Stomach (tissue), 9 donors: ENCODE data around the gene PDE3A. TPM values are rescaled to one million over a fixed set of nuclear protein-coding genes. Genes with fewer than 3 reads are reported as not detected.

Experiments used
- DNase-seq, 2 donors: peaks; one replicate each; pipeline versions ENCODE4 v3.0.0 to v3.0.0-alpha.2; 2013 to 2019
- H3K27ac ChIP-seq, 5 donors: fragments of 200-600 bp in 4 of 5; sonication (generic) in 4 of 5; one replicate each; pipeline ENCODE4 v1.5.1; 2013 to 2019; ENCODE audit warnings: mild to moderate bottlenecking in 1 of 5, moderate library complexity in 1 of 5
- H3K27me3 ChIP-seq, 3 donors: fragments of 200-600 bp; sonication (generic); one replicate each; pipeline ENCODE4 v1.5.1; 2017 to 2019; ENCODE audit warnings: mixed run types in 1 of 3
- H3K36me3 ChIP-seq, 4 donors: fragments of 200-600 bp; sonication (generic); 1 replicate in 3 of 4; 2 replicates in 1 of 4; pipeline ENCODE4 v1.5.1; 2016 to 2019
- H3K4me1 ChIP-seq, 4 donors: fragments of 200-600 bp; sonication (generic); one replicate each; pipeline ENCODE4 v1.5.1; 2016 to 2019
- H3K4me3 ChIP-seq, 4 donors: fragments of 200-600 bp; sonication (generic) in 3 of 4; one replicate each; pipeline ENCODE4 v1.5.1; 2016 to 2019; ENCODE audit warnings: mild to moderate bottlenecking in 1 of 4
- H3K9me3 ChIP-seq, 4 donors: fragments of 200-600 bp; sonication (generic); one replicate each; pipeline ENCODE4 v1.5.1; 2016 to 2019
- EP300 ChIP-seq: sonication (generic); formaldehyde crosslinking; IDR thresholded peaks from one replicate; pipeline ENCODE4 v1.6.1; 2017; ENCODE audit warnings: antibody characterized with exemption
- POLR2A ChIP-seq, 4 donors: fragments of 450-650 bp; IDR thresholded peaks; one replicate each; pipeline ENCODE4 v1.6.1; 2016; ENCODE audit warnings: antibody characterized with exemption in 4 of 4, control low read depth in 2 of 4, mild to moderate bottlenecking in 1 of 4, moderate library complexity in 1 of 4
- POLR2AphosphoS5 ChIP-seq, 3 donors: sonication (generic); formaldehyde crosslinking; IDR thresholded peaks; one replicate each; pipeline ENCODE4 v1.6.1; 2016; ENCODE audit warnings: antibody characterized with exemption in 3 of 3
- WGBS, 5 donors: extraction: QIAGEN DNeasy Blood & Tissue Kit in 3 of 5; methylation state at CpG; one replicate each; pipeline versions ENCODE4 v1.1.5 to v1.1.7; 2013 to 2018; 5-methylcytosine and 5-hydroxymethylcytosine counted together
- intact Hi-C: fragments of 100-400 bp; cut with DNase I; formaldehyde crosslinking; loops from one replicate; pipeline ENCODE4 v1.15.1; 2023; ENCODE audit warnings: low total_unique reads
- polyA plus RNA-seq, 3 donors: library from polyadenylated mRNA; stranded (reverse); fragments of 200-250 nt; gene quantifications; one replicate each; pipeline ENCODE4 v1.2.3, GENCODE V29; 2013
- total RNA-seq, 5 donors: library from RNA; depleted of rRNA; stranded (reverse); fragments of >200 nt; gene quantifications; one replicate each; pipeline versions ENCODE4 v1.1.0 to v1.2.3, GENCODE V29; 2014 to 2016
- TF ChIP-seq, protein P1 (sequence below), 7 experiments: fragments of 450-650 bp in 4 of 7; fragments of 200-600 bp in 3 of 7; sonication (generic) in 3 of 7; IDR thresholded peaks; one replicate each; pipeline ENCODE4 v1.5.1; 2016 to 2019; ENCODE audit warnings: antibody characterized with exemption in 7 of 7, control low read depth in 2 of 7, mild to moderate bottlenecking in 1 of 7
- donor health status: healthy with polysubstance abuse.
- donor health status: Bipolar disorder and iron deficiency.
- donor health status: healthy.

Gene PDE3A
- total and polyA plus RNA-seq, 8 donors: 0.19 to 50.9 (median 12.0) TPM

- TF ChIP-seq, protein P1, sequence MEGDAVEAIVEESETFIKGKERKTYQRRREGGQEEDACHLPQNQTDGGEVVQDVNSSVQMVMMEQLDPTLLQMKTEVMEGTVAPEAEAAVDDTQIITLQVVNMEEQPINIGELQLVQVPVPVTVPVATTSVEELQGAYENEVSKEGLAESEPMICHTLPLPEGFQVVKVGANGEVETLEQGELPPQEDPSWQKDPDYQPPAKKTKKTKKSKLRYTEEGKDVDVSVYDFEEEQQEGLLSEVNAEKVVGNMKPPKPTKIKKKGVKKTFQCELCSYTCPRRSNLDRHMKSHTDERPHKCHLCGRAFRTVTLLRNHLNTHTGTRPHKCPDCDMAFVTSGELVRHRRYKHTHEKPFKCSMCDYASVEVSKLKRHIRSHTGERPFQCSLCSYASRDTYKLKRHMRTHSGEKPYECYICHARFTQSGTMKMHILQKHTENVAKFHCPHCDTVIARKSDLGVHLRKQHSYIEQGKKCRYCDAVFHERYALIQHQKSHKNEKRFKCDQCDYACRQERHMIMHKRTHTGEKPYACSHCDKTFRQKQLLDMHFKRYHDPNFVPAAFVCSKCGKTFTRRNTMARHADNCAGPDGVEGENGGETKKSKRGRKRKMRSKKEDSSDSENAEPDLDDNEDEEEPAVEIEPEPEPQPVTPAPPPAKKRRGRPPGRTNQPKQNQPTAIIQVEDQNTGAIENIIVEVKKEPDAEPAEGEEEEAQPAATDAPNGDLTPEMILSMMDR (IDR thresholded peaks at IDR 0.05): no peak
- Histone ChIP-seq H3K36me3 (no peaks in the 10 kb centered on the region), H3K9me3 (no peaks in the 10 kb centered on the region), H3K4me1 (peaks cover 0 to 5% (median 0%) of the 10 kb centered on the region in 4 donors), H3K27me3 (no peaks in the 10 kb centered on the region), H3K27ac (no peak overlapping the region), H3K4me3 (no peak overlapping the region)
- intact Hi-C loops: no loop called here
- WGBS, 5 donors: 88 to 94% (median 89%) methylated on average over 4 of the region's 4 CpGs
- DNase-seq: no peak
Observed at GRCh38 chr12:20525064-20525610, 156.8 kb downstream of the PDE3A start.

DNA sequence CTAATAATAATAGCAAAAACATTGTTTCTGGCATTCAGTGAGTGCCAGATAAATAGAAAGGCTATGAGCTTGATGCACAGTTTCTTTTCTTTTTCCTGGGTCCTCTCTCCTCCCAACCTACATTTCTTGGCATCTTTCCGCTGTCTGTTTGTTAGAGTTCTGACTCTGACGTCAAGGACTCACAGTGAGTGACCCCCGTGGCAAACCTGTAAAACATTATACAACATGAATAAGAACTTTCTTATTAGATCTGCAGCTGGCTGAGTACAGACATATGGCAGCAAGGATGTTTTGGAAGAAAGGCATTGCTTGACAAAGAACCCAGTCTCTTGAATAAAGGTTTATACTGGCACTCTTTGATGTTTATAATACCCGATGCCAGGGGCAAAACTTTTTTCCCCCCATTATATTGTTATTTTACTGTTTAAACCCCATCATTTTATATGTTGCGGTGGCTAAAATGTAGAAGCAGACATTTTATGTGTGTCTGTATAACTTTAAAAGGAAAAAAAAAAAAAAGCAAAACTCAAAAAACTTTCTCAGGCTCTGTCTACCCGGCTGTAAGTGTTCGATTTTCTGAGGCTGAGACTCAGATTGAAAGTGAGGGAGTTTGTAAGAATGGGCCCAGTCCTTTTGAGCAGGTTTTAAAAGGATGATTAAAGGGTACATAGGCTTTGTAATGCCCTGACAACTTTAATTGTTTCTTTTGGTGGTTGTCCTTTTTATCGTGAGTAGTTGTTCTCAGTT lies 159.3 kb downstream of the PDE3A start:
- DNase-seq: peak in 1 of 2 donors; percentile 56
- Histone ChIP-seq H3K27me3 (no peaks in the 10 kb centered on the region), H3K9me3 (no peaks in the 10 kb centered on the region), H3K4me3 (no peak overlapping the region), H3K36me3 (no peaks in the 10 kb centered on the region), H3K4me1 (peaks cover 0 to 5% (median 0%) of the 10 kb centered on the region in 4 donors), H3K27ac (peak overlapping the region in 1 of 5 donors; percentile 25)
- intact Hi-C loops: no loop called here
- TF ChIP-seq POLR2A (IDR thresholded peaks at IDR 0.05): no peak
- WGBS, 5 donors: 48 to 66% (median 59%) methylated on average over 8 of the region's 8 CpGs

DNA sequence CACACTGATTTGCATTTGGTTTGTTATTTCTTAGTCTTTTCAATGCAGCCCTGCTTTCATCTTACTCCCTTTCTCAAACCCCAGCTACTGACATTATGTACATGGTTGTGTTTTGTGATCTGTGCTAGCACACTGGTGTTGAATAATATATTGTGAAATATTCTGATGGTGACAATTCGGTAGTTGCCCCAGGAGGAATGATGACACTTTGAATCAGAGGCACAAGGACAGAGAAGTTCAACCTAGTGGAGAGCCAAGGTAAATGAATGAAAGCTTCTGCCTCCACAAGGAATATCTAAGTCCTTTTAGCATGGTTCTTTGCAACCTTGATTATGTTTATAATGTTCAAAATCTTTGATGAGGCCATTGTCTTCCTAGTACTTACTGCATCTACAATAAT lies 159.9 kb downstream of the PDE3A start:
- TF ChIP-seq POLR2A (IDR thresholded peaks at IDR 0.05) (no peak), POLR2AphosphoS5 (IDR thresholded peaks at IDR 0.05) (no peak), EP300 (no peak)
- TF ChIP-seq, protein P1 (IDR thresholded peaks at IDR 0.05): no peak
- Histone ChIP-seq H3K4me3 (no peak overlapping the region), H3K36me3 (no peaks in the 10 kb centered on the region), H3K9me3 (no peaks in the 10 kb centered on the region), H3K27me3 (no peaks in the 10 kb centered on the region), H3K4me1 (peaks cover 0 to 5% (median 0%) of the 10 kb centered on the region in 4 donors), H3K27ac (peak overlapping the region in 1 of 5 donors; percentile 25)
- 65 to 83% (median 74%) methylated on average over 1 of the region's 1 CpG for WGBS, 5 donors
- intact Hi-C loops: no loop called here
- DNase-seq: no peak

- intact Hi-C loops: no loop called here
- 64 to 68% (median 66%) methylated on average over 4 of the region's 4 CpGs for WGBS, 5 donors
- Histone ChIP-seq H3K27me3 (no peaks in the 10 kb centered on the region), H3K4me3 (no peak overlapping the region), H3K36me3 (no peaks in the 10 kb centered on the region), H3K9me3 (no peaks in the 10 kb centered on the region), H3K27ac (no peak overlapping the region), H3K4me1 (peaks cover 0 to 13% (median 5%) of the 10 kb centered on the region in 4 donors)
- DNase-seq: no peak
- TF ChIP-seq EP300: no peak
- no peak for TF ChIP-seq POLR2AphosphoS5 (IDR thresholded peaks at IDR 0.05)
- TF ChIP-seq, protein P1 (IDR thresholded peaks at IDR 0.05): no peak
- no peak for TF ChIP-seq POLR2A (IDR thresholded peaks at IDR 0.05)
Observed at GRCh38 chr12:20546267-20546666, 177.9 kb downstream of the PDE3A start.
